Adrenal gland (tissue), 12 donors: ENCODE data around the gene CTBP2. TPM values are rescaled to one million over a fixed set of nuclear protein-coding genes. Genes with fewer than 3 reads are reported as not detected.

Experiments
- DNase-seq, 7 donors: peaks; one replicate each; pipeline ENCODE4 v3.0.0-alpha.2; 2019 to 2020
- H3K27ac ChIP-seq, 5 donors: fragments of 200-600 bp; sonication (generic) in 4 of 5; 1 replicate in 3 of 5; 2 replicates in 2 of 5; pipeline versions ENCODE4 v1.5.1 to v1.8.0; 2016 to 2020; ENCODE audit warnings: mild to moderate bottlenecking in 1 of 5
- H3K27me3 ChIP-seq: fragments of 200-600 bp; 2 replicates; pipeline ENCODE4 v1.8.0; 2021
- H3K36me3 ChIP-seq, 2 donors: fragments of 200-600 bp; replicated peaks in 1 of 2; 1 replicate in 1 of 2; 2 replicates in 1 of 2; pipeline versions ENCODE4 v1.5.1 to v1.8.0; 2018 to 2022
- H3K4me1 ChIP-seq, 2 donors: fragments of 200-600 bp; replicated peaks in 1 of 2; 1 replicate in 1 of 2; 2 replicates in 1 of 2; pipeline versions ENCODE4 v1.5.1 to v1.8.0; 2018 to 2021
- H3K4me3 ChIP-seq, 4 donors: fragments of 200-600 bp; sonication (generic) in 3 of 4; one replicate each; pipeline ENCODE4 v1.5.1; 2016 to 2018
- H3K9me3 ChIP-seq, 3 donors: fragments of 200-600 bp; sonication (generic) in 1 of 3; replicated peaks in 1 of 3; 1 replicate in 2 of 3; 2 replicates in 1 of 3; pipeline versions ENCODE4 v1.5.1 to v1.8.0; 2016 to 2021
- CTCF ChIP-seq, 6 experiments: fragments of 450-650 bp in 4 of 6; fragments of 200-600 bp in 2 of 6; sonication (generic) in 1 of 6; IDR thresholded peaks; 1 replicate in 5 of 6; 2 replicates in 1 of 6; pipeline versions ENCODE4 v1.5.1 to v1.8.0; 2016 to 2021; ENCODE audit warnings: antibody characterized with exemption in 6 of 6, mild to moderate bottlenecking in 2 of 6, moderate library complexity in 1 of 6
- POLR2A ChIP-seq, 2 donors: fragments of 450-650 bp; IDR thresholded peaks; one replicate each; pipeline ENCODE4 v1.6.1; 2017; ENCODE audit warnings: antibody characterized with exemption in 2 of 2, mild to moderate bottlenecking in 2 of 2, moderate library complexity in 1 of 2
- WGBS, 4 donors: extraction: QIAGEN DNeasy Blood & Tissue Kit in 2 of 4; methylation state at CpG; one replicate each; pipeline versions ENCODE4 v1.1.5 to v1.1.7; 2013 to 2017; 5-methylcytosine and 5-hydroxymethylcytosine counted together
- intact Hi-C, 2 donors: fragments of 100-400 bp; cut with DNase I; formaldehyde crosslinking; loops; one replicate each; pipeline versions ENCODE4 v1.14.1 to v1.15.0; 2022 to 2023
- polyA plus RNA-seq, 3 donors: library from polyadenylated mRNA; stranded (reverse); fragments of 200-250 nt in 2 of 3; fragments of 350-450 nt in 1 of 3; fragmentation: Illumina TruSeq in 1 of 3; extraction: RNeasy Lipid Tissue Mini Kit (QIAGEN cat#74804) in 1 of 3; gene quantifications; one replicate each; pipeline ENCODE4 v1.2.3, GENCODE V29; 2013 to 2014
- total RNA-seq, 9 donors: library from RNA; depleted of rRNA in 4 of 9; stranded (reverse); fragments of >200 nt in 4 of 9; fragments of 120-200 nt in 1 of 9; fragmentation: NEBNext Ultra II Directional in 1 of 9; extraction: Animal tissue kit (Norgen Biotek cat#: 25700) in 1 of 9; gene quantifications; one replicate each; pipeline versions ENCODE4 v1.1.0 to v1.2.4, GENCODE V29; 2013 to 2023
- donor health status: healthy with polysubstance abuse.
- donor health status: Bipolar disorder and iron deficiency.
- donor health status: DM: yes; HTN: yes; CAD: no.
- donor health status: DM: no; HTN: no; CAD: no.
- donor health status: DM: no; HTN: no; CAD: no.
- donor health status: DM: yes; HTN: yes; CAD: no.

CTBP2 gene
- total and polyA plus RNA-seq, 12 donors = 25.3 to 66.5 (median 45.7) TPM

- Histone ChIP-seq H3K27ac (no peak overlapping the region), H3K27me3 (no peaks in the 10 kb centered on the region), H3K36me3 (no peaks in the 10 kb centered on the region), H3K4me3 (no peak overlapping the region), H3K4me1 (peaks cover 17 to 49% of the 10 kb centered on the region in 2 donors), H3K9me3 (no peaks in the 10 kb centered on the region)
- TF ChIP-seq CTCF (IDR thresholded peaks at IDR 0.05) = no peak
- no peak for TF ChIP-seq POLR2A (IDR thresholded peaks at IDR 0.05)
- DNase-seq = no peak
- intact Hi-C loops = no loop called here
- 81 to 86% (median 84%) methylated on average over 10 to 11 of the region's 11 CpGs for WGBS, 4 donors
Observed at GRCh38 chr10:125140151-125140550, 20.2 kb downstream of the CTBP2 start.

GRCh38 chr10:125137601-125138438, 22.5 kb downstream of the CTBP2 start:
- no peak for TF ChIP-seq CTCF (IDR thresholded peaks at IDR 0.05)
- no peak for TF ChIP-seq POLR2A (IDR thresholded peaks at IDR 0.05)

GRCh38 chr10:125136087-125136486, 24.3 kb downstream of the CTBP2 start:
- no peak for TF ChIP-seq POLR2A (IDR thresholded peaks at IDR 0.05)
- TF ChIP-seq CTCF (IDR thresholded peaks at IDR 0.05) = no peak
- H3K27me3 ChIP-seq = no peaks in the 10 kb centered on the region
- peaks cover 0 to 2% of the 10 kb centered on the region in 2 donors for H3K36me3 ChIP-seq
- no peak overlapping the region for H3K4me3 ChIP-seq
- peaks cover 13 to 46% of the 10 kb centered on the region in 2 donors for H3K4me1 ChIP-seq
- H3K9me3 ChIP-seq = no peaks in the 10 kb centered on the region
- intact Hi-C loops = no loop called here
- peak in 1 of 7 donors; percentile 6 for DNase-seq
- WGBS, 4 donors = 82 to 89% (median 89%) methylated on average over 3 to 4 of the region's 4 CpGs
- peak overlapping the region in 2 of 5 donors; percentile 38 to 46 for H3K27ac ChIP-seq

More at GRCh38 chr10:125137601-125138438, 22.5 kb downstream of the CTBP2 start:
- intact Hi-C loops = no loop called here
- WGBS, 4 donors = 26 to 38% (median 34%) methylated on average over 11 to 25 of the region's 25 CpGs
- no peaks in the 10 kb centered on the region for H3K36me3 ChIP-seq
- peaks cover 13 to 46% of the 10 kb centered on the region in 2 donors for H3K4me1 ChIP-seq
- peak in 4 of 7 donors; percentile 51 to 57 (median 54) for DNase-seq
- peak overlapping the region in 1 of 4 donors; percentile 17 for H3K4me3 ChIP-seq
- no peaks in the 10 kb centered on the region for H3K9me3 ChIP-seq
- H3K27ac ChIP-seq = peak overlapping the region in 2 of 5 donors; percentile 45 to 46
- no peaks in the 10 kb centered on the region for H3K27me3 ChIP-seq

GRCh38 chr10:125135771-125136035, 24.7 kb downstream of the CTBP2 start:
- no peak for TF ChIP-seq POLR2A (IDR thresholded peaks at IDR 0.05)
- TF ChIP-seq CTCF (IDR thresholded peaks at IDR 0.05) = no peak

More at GRCh38 chr10:125135771-125136035, 24.7 kb downstream of the CTBP2 start:
- intact Hi-C loops = no loop called here
- H3K36me3 ChIP-seq = peaks cover 0 to 6% of the 10 kb centered on the region in 2 donors
- no peaks in the 10 kb centered on the region for H3K9me3 ChIP-seq
- peaks cover 13 to 46% of the 10 kb centered on the region in 2 donors for H3K4me1 ChIP-seq
- WGBS, 4 donors = 89 to 95% (median 92%) methylated on average over 4 to 6 of the region's 6 CpGs
- H3K27me3 ChIP-seq = no peaks in the 10 kb centered on the region
- H3K27ac ChIP-seq = no peak overlapping the region
- peak in 1 of 7 donors; percentile 12 for DNase-seq
- no peak overlapping the region for H3K4me3 ChIP-seq
